HepG2 (cell line): ENCODE measurements around the gene SPINT4. TPM values are rescaled to one million over a fixed set of nuclear protein-coding genes. Genes with fewer than 3 reads are reported as not detected.

Experiments used
- ATAC-seq: fragments of 200-7000 bp; cut with Tn5 transposase; 3 replicates; pipeline ENCODE4 v1.9.1; 2020; ENCODE audit warnings: mild to moderate bottlenecking, moderate library complexity
- BruUV-seq: library from RNA; stranded (reverse); fragments of 400-500 nt; replicated peaks from 2 replicates; lab custom pipeline; 2021; lab: Mats Ljungman, UMichigan
- CTCF ChIA-PET: fragments of 300-600 bp; formaldehyde crosslinking; extraction: SDS; loops from one replicate; lab custom pipeline; 2021; ENCODE audit warnings: low total read pairs, inconsistent platforms, low intra/inter-chr PET ratio; lab: Yijun Ruan, JAX
- POLR2A ChIA-PET: fragments of 350-600 bp; sonication (Branson Sonifier 250); formaldehyde crosslinking; loops from one replicate; lab custom pipeline; 2020; ENCODE audit warnings: antibody characterized with exemption, inconsistent platforms; lab: Yijun Ruan, JAX
- DNase-seq: peaks from one replicate; pipeline ENCODE4 v3.0.0-alpha.2; 2015; ENCODE audit warnings: low spot score
- FAIRE-seq: peaks from 3 replicates; lab custom pipeline; 2011; peaks lifted over from hg19 to GRCh38; lab: Jason Lieb, UNC
- H2AFZ ChIP-seq: one replicate; pipeline ENCODE4 v1.6.1; 2011; ENCODE audit warnings: low read length, inconsistent platforms
- H3K27ac ChIP-seq: fragments of 300-600 bp; 3 replicates; pipeline ENCODE4 v1.8.0; 2011; ENCODE audit warnings: mixed run types, mild to moderate bottlenecking, mixed read lengths, low read length, inconsistent platforms; ENCODE audit not compliant: insufficient read depth; ENCODE audit errors: extremely low read length
- H3K27me3 ChIP-seq, 2 experiments: fragments of 200-600 bp in 1 of 2; 2 replicates in 1 of 2; 3 replicates in 1 of 2; pipeline versions ENCODE4 v1.6.0 to v1.8.0; 2011; ENCODE audit warnings: low read length in 2 of 2, mild to moderate bottlenecking in 2 of 2, moderate library complexity in 2 of 2, inconsistent platforms in 1 of 2; ENCODE audit not compliant: insufficient read depth in 2 of 2, control insufficient read depth in 1 of 2
- H3K36me3 ChIP-seq, 2 experiments: fragments of 200-600 bp in 1 of 2; replicated peaks in 1 of 2; 2 replicates in 1 of 2; 3 replicates in 1 of 2; pipeline versions ENCODE4 v1.5.1 to v1.8.0; 2011; ENCODE audit warnings: low read length in 2 of 2, inconsistent platforms in 1 of 2; ENCODE audit not compliant: insufficient read depth in 2 of 2, control insufficient read depth in 1 of 2
- H3K4me1 ChIP-seq: 2 replicates; pipeline ENCODE4 v1.5.1; 2012; ENCODE audit warnings: low read length, inconsistent platforms; ENCODE audit not compliant: insufficient read depth
- H3K4me2 ChIP-seq: 2 replicates; pipeline ENCODE4 v1.6.0; 2011; ENCODE audit warnings: low read depth, low read length, inconsistent platforms
- H3K4me3 ChIP-seq, 3 experiments: fragments of 200-600 bp in 1 of 3; sonication (generic), shearing (Covaris generic) in 1 of 3; replicated peaks in 1 of 3; 2 replicates each; pipeline ENCODE4 v1.5.1; 2011 to 2016; ENCODE audit warnings: low read length in 3 of 3, inconsistent platforms in 2 of 3, low read depth in 2 of 3, mild to moderate bottlenecking in 2 of 3, control low read depth in 1 of 3, mixed read lengths in 1 of 3; ENCODE audit not compliant: insufficient read depth in 1 of 3
- H3K79me2 ChIP-seq: one replicate; pipeline ENCODE4 v1.6.1; 2011; ENCODE audit warnings: low read length, inconsistent platforms; ENCODE audit not compliant: insufficient read depth
- H3K9ac ChIP-seq: 2 replicates; pipeline ENCODE4 v1.6.0; 2011; ENCODE audit warnings: mild to moderate bottlenecking, low read depth, low read length, inconsistent platforms; ENCODE audit not compliant: insufficient read depth
- H3K9me3 ChIP-seq: 2 replicates; pipeline ENCODE4 v1.5.1; 2012; ENCODE audit warnings: mild to moderate bottlenecking, low read length
- H4K20me1 ChIP-seq: 2 replicates; pipeline ENCODE4 v1.6.0; 2011; ENCODE audit warnings: inconsistent platforms, mild to moderate bottlenecking, low read length, moderate library complexity; ENCODE audit not compliant: insufficient read depth
- ARID5B ChIP-seq: IDR thresholded peaks from 2 replicates; pipeline ENCODE4 v1.4.0; 2020; ENCODE audit warnings: mild to moderate bottlenecking, missing genetic modification reagents
- DPF2 ChIP-seq: sonication (generic); formaldehyde crosslinking; IDR thresholded peaks from 2 replicates; pipeline ENCODE4 v1.4.0; 2020; ENCODE audit warnings: mild to moderate bottlenecking, low read depth, missing genetic modification reagents, borderline replicate concordance
- KDM6A ChIP-seq: IDR thresholded peaks from 2 replicates; pipeline ENCODE4 v1.6.1; 2016; ENCODE audit warnings: low read depth
- MED1 ChIP-seq: sonication (generic); formaldehyde crosslinking; IDR thresholded peaks from 2 replicates; pipeline ENCODE4 v1.4.0; 2020; ENCODE audit warnings: missing genetic modification reagents
- MEF2D ChIP-seq: sonication (generic); formaldehyde crosslinking; IDR thresholded peaks from 2 replicates; pipeline ENCODE4 v1.5.1; 2020; ENCODE audit warnings: mild to moderate bottlenecking, missing genetic modification reagents
- SNAPC5 ChIP-seq: sonication (generic); formaldehyde crosslinking; IDR thresholded peaks from 2 replicates; pipeline ENCODE4 v1.8.1; 2023; ENCODE audit warnings: mild to moderate bottlenecking, missing genetic modification reagents, borderline replicate concordance
- TEAD3 ChIP-seq: optimal IDR thresholded peaks from 2 replicates; pipeline ENCODE3; 2016; ENCODE audit warnings: borderline replicate concordance
- XBP1 ChIP-seq: sonication (generic); formaldehyde crosslinking; IDR thresholded peaks from 2 replicates; pipeline ENCODE4 v1.5.0; 2020; ENCODE audit warnings: missing genetic modification reagents
- ZFP36L1 ChIP-seq: sonication (generic); formaldehyde crosslinking; IDR thresholded peaks from 2 replicates; pipeline ENCODE4 v1.8.0; 2022; ENCODE audit warnings: mild to moderate bottlenecking, missing genetic modification reagents, moderate library complexity
- ZNF20 ChIP-seq: sonication (generic); formaldehyde crosslinking; IDR thresholded peaks from 2 replicates; pipeline ENCODE4 v1.4.0; 2020; ENCODE audit warnings: mild to moderate bottlenecking, moderate library complexity, missing genetic modification reagents
- ZNF484 ChIP-seq: sonication (generic); formaldehyde crosslinking; IDR thresholded peaks from 2 replicates; pipeline ENCODE4 v1.5.1; 2020; ENCODE audit warnings: mild to moderate bottlenecking, low read depth, missing genetic modification reagents, borderline replicate concordance
- WGBS: methylation state at CpG from one replicate; pipeline ENCODE4 v1.1.6; 2017; ENCODE audit warnings: low lambda C conversion rate; 5-methylcytosine and 5-hydroxymethylcytosine counted together
- in situ Hi-C: cut with HindIII; loops from 2 replicates; pipeline ENCODE4 v1.10.0; 2017; ENCODE audit warnings: low pct_unique_long_range_greater_than_20kb; ENCODE audit not compliant: extremely low pct_ligation_motif_present
- intact Hi-C: fragments of 100-400 bp; cut with micrococcal nuclease; formaldehyde crosslinking; loops from one replicate; pipeline ENCODE4 v1.10.0; 2022; ENCODE audit not compliant: unreplicated experiment
- polyA plus RNA-seq, 8 experiments: library from polyadenylated mRNA; depleted of rRNA in 3 of 8; stranded (reverse) in 7 of 8; unstranded in 1 of 8; fragments of >200 nt; fragmentation: Illumina TruSeq in 4 of 8; extraction: Trizol in 4 of 8; gene quantifications; 2 replicates each; pipeline versions ENCODE4 v1.2.1 to v1.2.3, GENCODE V29; 2011 to 2016; ENCODE audit warnings: low read depth in 4 of 8, missing spikeins in 1 of 8, mixed read lengths in 1 of 8; ENCODE audit not compliant: insufficient read depth in 1 of 8
- total RNA-seq, 5 experiments: library from RNA; depleted of rRNA; stranded (reverse); fragments of >200 nt; fragmentation: Illumina TruSeq; extraction: Trizol; gene quantifications; 2 replicates each; pipeline ENCODE4 v1.2.3, GENCODE V29; 2016; ENCODE audit warnings: low read depth in 1 of 5

SPINT4 gene
- total and polyA plus RNA-seq, 2 of the 13 experiments (the other 11 are each of a cell fraction or from before 2014, with no cell fraction given), result not detected

- no peaks in the 10 kb centered on the region for H4K20me1 ChIP-seq
- ChIA-PET POLR2A (no interaction called here), CTCF (no interaction called here)
- H3K79me2 ChIP-seq, result no peaks in the 10 kb centered on the region
- H3K4me2 ChIP-seq, result no peak overlapping the region
- H3K36me3 ChIP-seq, result no peaks in the 10 kb centered on the region
- BruUV-seq, result no TSS peak
- H3K27me3 ChIP-seq, result no peaks in the 10 kb centered on the region
- H3K9me3 ChIP-seq, result peaks cover 7% of the 10 kb centered on the region; the same call in 1 of the 2 replicates
- peaks cover 10% of the 10 kb centered on the region for H3K4me1 ChIP-seq
- H3K9ac ChIP-seq, result no peak overlapping the region
- DNase-seq, result no peak
- ATAC-seq, result no peak
- H2AFZ ChIP-seq, result no peak overlapping the region
- no peak overlapping the region for H3K4me3 ChIP-seq
- FAIRE-seq, result no peak
- H3K27ac ChIP-seq, result no peak overlapping the region
- intact Hi-C loops (no loop called here), in situ Hi-C loops (no loop called here)
- 4% methylated on average over 2 of the region's 2 CpGs for WGBS
- TF ChIP-seq ZFP36L1 (CRISPR knock-in tag), result no peak
- no peak for TF ChIP-seq XBP1 (CRISPR knock-in tag)
- TF ChIP-seq ARID5B, result no peak
- TF ChIP-seq KDM6A (CRISPR knock-in tag), result no peak
- no peak for TF ChIP-seq MED1 (CRISPR knock-in tag)
- no peak for TF ChIP-seq SNAPC5 (CRISPR knock-in tag)
- TF ChIP-seq MEF2D (CRISPR knock-in tag), result no peak
- no peak for TF ChIP-seq ZNF484 (CRISPR knock-in tag)
- no peak for TF ChIP-seq TEAD3 (CRISPR knock-in tag)
- TF ChIP-seq DPF2, result no peak
- TF ChIP-seq ZNF20 (CRISPR knock-in tag), result no peak
Measured at GRCh38 chr20:45727044-45727443, 4.9 kb downstream of the SPINT4 start.
